Natural killer cell (primary cell): ENCODE results near the gene CDH23. TPM values are rescaled to one million over a fixed set of nuclear protein-coding genes. Genes with fewer than 3 reads are reported as not detected.

Experiments used
- ATAC-seq, 3 donors: fragments of 150-1000 bp in 2 of 3; fragments of 200-7000 bp in 1 of 3; cut with Tn5 transposase; 1 replicate in 1 of 3; 2 replicates in 2 of 3; pipeline ENCODE4 v1.10.0; 2021; ENCODE audit warnings: mild to moderate bottlenecking in 2 of 3, moderate library complexity in 2 of 3
- DNase-seq, 2 donors: peaks; one replicate each; pipeline versions ENCODE4 v3.0.0 to v3.0.0-alpha.2; 2013 to 2021; ENCODE audit warnings: mixed read lengths in 1 of 2
- H3K27ac ChIP-seq: one replicate; pipeline ENCODE4 v1.5.1; 2013; ENCODE audit warnings: mild to moderate bottlenecking, low read length
- H3K27me3 ChIP-seq: one replicate; pipeline ENCODE4 v1.6.1; 2013; ENCODE audit warnings: low read length; ENCODE audit not compliant: control insufficient read depth, insufficient read depth
- H3K36me3 ChIP-seq: one replicate; pipeline ENCODE4 v1.6.1; 2013; ENCODE audit warnings: low read length; ENCODE audit not compliant: control insufficient read depth, insufficient read depth
- H3K4me1 ChIP-seq: one replicate; pipeline ENCODE4 v1.6.1; 2013; ENCODE audit warnings: low read length; ENCODE audit not compliant: control insufficient read depth, insufficient read depth
- H3K4me3 ChIP-seq: one replicate; pipeline ENCODE4 v1.5.1; 2013; ENCODE audit warnings: low read length
- H3K9me3 ChIP-seq: one replicate; pipeline ENCODE4 v1.6.1; 2013; ENCODE audit warnings: low read length; ENCODE audit not compliant: control insufficient read depth, insufficient read depth
- H3K27ac Mint-ChIP-seq, 2 donors: one replicate each; pipeline ENCODE4 v1.8.0; 2022; ENCODE audit warnings: mild to moderate bottlenecking in 2 of 2, mixed read lengths in 2 of 2, moderate library complexity in 1 of 2
- H3K27me3 Mint-ChIP-seq, 2 donors: one replicate each; pipeline ENCODE4 v1.8.0; 2022; ENCODE audit warnings: low read depth in 2 of 2, mixed read lengths in 2 of 2
- H3K36me3 Mint-ChIP-seq: one replicate; pipeline ENCODE4 v1.8.0; 2022; ENCODE audit warnings: mixed read lengths
- H3K4me1 Mint-ChIP-seq, 2 donors: one replicate each; pipeline ENCODE4 v1.8.0; 2022; ENCODE audit warnings: mixed read lengths in 2 of 2
- H3K4me3 Mint-ChIP-seq: one replicate; pipeline ENCODE4 v1.8.0; 2022; ENCODE audit warnings: mild to moderate bottlenecking, moderate library complexity, mixed read lengths
- H3K9me3 Mint-ChIP-seq, 2 donors: one replicate each; pipeline ENCODE4 v1.8.0; 2022; ENCODE audit warnings: mixed read lengths in 2 of 2
- WGBS: methylation state at CpG from one replicate; pipeline ENCODE4 v1.1.7; 2013; ENCODE audit warnings: missing lambda C conversion rate; ENCODE audit not compliant: insufficient coverage; 5-methylcytosine and 5-hydroxymethylcytosine counted together
- intact Hi-C: fragments of 100-400 bp; cut with micrococcal nuclease; formaldehyde crosslinking; loops from one replicate; pipeline ENCODE4 v1.14.2; 2022
- total RNA-seq, 4 donors: library from RNA; stranded (reverse); fragments of 120-200 nt in 1 of 4; gene quantifications; one replicate each; pipeline versions ENCODE4 v1.2.3 to v1.2.4, GENCODE V29; 2013 to 2022
- TF ChIP-seq, protein P1 (sequence below): fragments of 200-600 bp; IDR thresholded peaks from one replicate; pipeline ENCODE4 v1.8.0; 2022; ENCODE audit warnings: antibody characterized with exemption

Gene CDH23
- total RNA-seq, 3 donors from 2014 or later (not counting 1 experiment from before 2014, with no cell fraction given) = 1.2 to 6.0 (median 4.3) TPM

DNA sequence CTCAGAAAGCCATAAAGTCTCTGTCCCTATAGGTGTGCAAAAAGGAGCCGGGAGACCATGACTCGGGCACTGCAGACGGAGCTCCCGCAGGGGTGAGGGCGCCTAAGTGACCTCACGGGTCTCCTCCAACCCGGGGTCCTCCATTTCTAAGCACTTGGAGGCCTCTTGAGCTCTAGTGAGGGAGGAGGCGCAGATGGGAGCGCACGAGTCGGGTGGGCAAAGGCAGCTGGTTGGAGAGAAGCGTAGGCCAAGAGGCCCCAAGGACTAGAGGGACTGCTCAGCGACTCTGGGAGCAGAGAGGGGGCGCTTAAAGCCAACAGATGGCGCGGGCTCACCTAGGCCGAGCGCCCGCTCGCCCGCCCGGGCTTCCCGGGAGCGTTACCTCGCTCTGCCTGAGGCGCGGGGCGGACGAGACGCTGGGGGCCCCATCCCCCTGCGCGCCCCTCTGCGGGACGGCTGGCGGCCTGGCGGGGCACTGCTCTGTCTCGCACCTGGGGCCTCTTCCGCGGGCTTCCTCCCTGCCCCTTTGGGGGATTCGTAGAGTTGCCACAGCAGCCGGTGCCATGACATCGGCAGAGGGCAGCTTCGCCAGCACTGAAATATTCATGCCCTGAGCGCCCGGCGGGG lies 523 bp upstream of the CDH23 start:
- Histone ChIP-seq H3K27me3 (peaks cover 26% of the 10 kb centered on the region), H3K27ac (no peak overlapping the region), H3K9me3 (no peaks in the 10 kb centered on the region), H3K36me3 (no peaks in the 10 kb centered on the region), H3K4me1 (peaks cover 13% of the 10 kb centered on the region), H3K4me3 (peak overlapping the region; percentile 10)
- WGBS = 16% methylated on average over 46 of the region's 46 CpGs
- intact Hi-C loops = no loop called here
- Mint-ChIP-seq H3K27ac (no peak overlapping the region), H3K4me1 (peaks cover 5 to 13% of the 10 kb centered on the region in 2 donors), H3K4me3 (peak overlapping the region; percentile 69), H3K36me3 (no peaks in the 10 kb centered on the region), H3K9me3 (no peaks in the 10 kb centered on the region), H3K27me3 (peaks cover 51 to 66% of the 10 kb centered on the region in 2 donors)
- peak; percentile 25 to 75 (median 66) for ATAC-seq
- peak in 1 of 2 donors; percentile 59 for DNase-seq
- TF ChIP-seq, protein P1, sequence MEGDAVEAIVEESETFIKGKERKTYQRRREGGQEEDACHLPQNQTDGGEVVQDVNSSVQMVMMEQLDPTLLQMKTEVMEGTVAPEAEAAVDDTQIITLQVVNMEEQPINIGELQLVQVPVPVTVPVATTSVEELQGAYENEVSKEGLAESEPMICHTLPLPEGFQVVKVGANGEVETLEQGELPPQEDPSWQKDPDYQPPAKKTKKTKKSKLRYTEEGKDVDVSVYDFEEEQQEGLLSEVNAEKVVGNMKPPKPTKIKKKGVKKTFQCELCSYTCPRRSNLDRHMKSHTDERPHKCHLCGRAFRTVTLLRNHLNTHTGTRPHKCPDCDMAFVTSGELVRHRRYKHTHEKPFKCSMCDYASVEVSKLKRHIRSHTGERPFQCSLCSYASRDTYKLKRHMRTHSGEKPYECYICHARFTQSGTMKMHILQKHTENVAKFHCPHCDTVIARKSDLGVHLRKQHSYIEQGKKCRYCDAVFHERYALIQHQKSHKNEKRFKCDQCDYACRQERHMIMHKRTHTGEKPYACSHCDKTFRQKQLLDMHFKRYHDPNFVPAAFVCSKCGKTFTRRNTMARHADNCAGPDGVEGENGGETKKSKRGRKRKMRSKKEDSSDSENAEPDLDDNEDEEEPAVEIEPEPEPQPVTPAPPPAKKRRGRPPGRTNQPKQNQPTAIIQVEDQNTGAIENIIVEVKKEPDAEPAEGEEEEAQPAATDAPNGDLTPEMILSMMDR = no peak

DNA sequence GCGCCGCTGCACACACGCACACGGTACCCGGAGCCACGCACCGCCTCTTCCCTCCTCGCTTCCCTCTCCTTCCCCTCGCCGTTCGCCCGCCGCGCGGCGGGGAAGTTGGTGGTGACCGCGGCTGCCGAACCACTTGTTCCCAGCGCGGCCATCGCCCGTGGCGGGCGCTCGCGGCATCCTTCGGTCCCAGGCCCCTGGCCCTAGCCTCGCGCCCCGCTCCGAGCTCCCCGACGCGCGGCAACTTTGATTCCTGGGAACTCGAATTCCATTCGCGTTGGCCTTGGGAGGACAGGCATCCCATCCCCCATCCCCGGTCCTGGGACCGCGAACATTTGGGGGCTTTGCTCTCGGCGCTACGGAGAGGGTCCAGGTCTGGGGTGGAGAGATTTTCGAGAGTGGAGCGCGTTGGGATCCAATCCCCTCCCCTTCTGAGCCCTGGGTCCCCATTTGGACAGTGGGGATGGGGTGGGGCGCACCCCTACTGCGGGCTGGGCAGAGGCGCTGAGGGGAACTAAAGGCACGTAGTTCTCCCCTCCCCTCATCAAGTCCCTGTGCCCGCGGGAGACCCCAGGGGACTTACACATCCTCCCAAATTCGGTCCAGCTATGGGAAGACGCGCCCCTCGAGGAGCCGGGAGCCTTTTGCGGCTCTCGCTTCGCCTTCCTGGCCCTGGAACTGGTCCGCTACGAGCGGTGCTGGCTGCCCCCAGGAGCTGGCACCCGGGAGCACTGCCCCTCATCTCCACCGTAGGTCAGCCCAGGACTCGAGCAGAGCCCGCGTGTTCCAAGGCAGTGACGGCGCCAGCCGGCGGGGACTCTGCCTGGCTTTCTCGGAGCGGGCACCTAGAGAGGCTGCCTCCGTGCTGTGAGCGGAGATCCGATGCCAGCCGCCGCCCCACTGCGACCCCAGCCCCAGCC lies 834 bp downstream of the CDH23 start:
- H3K36me3 ChIP-seq = no peaks in the 10 kb centered on the region
- DNase-seq = no peak
- H3K4me3 Mint-ChIP-seq = no peak overlapping the region

DNA sequence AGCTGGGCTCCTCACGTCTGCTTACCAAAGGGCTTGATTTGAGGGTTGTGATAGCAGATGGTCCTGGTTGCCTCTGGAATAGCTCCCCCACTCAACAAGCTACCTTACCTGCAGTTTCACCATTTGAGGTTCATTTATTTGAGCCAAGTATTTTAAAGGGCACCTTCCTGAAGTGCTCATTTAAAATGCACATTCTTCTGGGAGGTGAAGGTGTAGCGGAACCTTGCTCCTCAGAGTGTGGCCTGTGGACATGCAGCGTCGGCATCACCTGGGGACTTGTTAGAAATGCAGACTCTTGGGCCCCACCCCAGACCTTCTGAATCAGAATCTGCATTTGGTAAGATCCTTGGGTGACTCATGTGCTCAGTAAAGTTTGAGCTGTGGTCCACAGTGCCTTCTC lies 2.3 kb downstream of the CDH23 start:
- Mint-ChIP-seq H3K36me3 (no peaks in the 10 kb centered on the region), H3K27me3 (peaks cover 37 to 41% of the 10 kb centered on the region in 2 donors), H3K4me3 (no peak overlapping the region), H3K27ac (no peak overlapping the region), H3K9me3 (no peaks in the 10 kb centered on the region), H3K4me1 (peaks cover 5 to 13% of the 10 kb centered on the region in 2 donors)
- intact Hi-C loops = no loop called here
- Histone ChIP-seq H3K36me3 (no peaks in the 10 kb centered on the region), H3K9me3 (no peaks in the 10 kb centered on the region), H3K4me3 (no peak overlapping the region), H3K27ac (no peak overlapping the region), H3K4me1 (peaks cover 13% of the 10 kb centered on the region), H3K27me3 (peaks cover 22% of the 10 kb centered on the region)
- ATAC-seq (no peak), DNase-seq (no peak)
- WGBS = 90% methylated on average over 4 of the region's 4 CpGs
- TF ChIP-seq, protein P1 = no peak

More for the DNA sequence above, 834 bp downstream of the CDH23 start:
- H3K9me3 Mint-ChIP-seq = no peaks in the 10 kb centered on the region
- Histone ChIP-seq H3K4me1 (peaks cover 13% of the 10 kb centered on the region), H3K9me3 (no peaks in the 10 kb centered on the region), H3K27me3 (peaks cover 22% of the 10 kb centered on the region), H3K27ac (no peak overlapping the region), H3K4me3 (no peak overlapping the region)
- no peak overlapping the region for H3K27ac Mint-ChIP-seq
- TF ChIP-seq, protein P1 = no peak
- peaks cover 42 to 54% of the 10 kb centered on the region in 2 donors for H3K27me3 Mint-ChIP-seq
- intact Hi-C loops = no loop called here
- ATAC-seq = no peak
- peaks cover 5 to 13% of the 10 kb centered on the region in 2 donors for H3K4me1 Mint-ChIP-seq
- H3K36me3 Mint-ChIP-seq = no peaks in the 10 kb centered on the region
- 3% methylated on average over 79 of the region's 82 CpGs for WGBS
